ENCODE data around the gene POP4.

Gene POP4

DNA sequence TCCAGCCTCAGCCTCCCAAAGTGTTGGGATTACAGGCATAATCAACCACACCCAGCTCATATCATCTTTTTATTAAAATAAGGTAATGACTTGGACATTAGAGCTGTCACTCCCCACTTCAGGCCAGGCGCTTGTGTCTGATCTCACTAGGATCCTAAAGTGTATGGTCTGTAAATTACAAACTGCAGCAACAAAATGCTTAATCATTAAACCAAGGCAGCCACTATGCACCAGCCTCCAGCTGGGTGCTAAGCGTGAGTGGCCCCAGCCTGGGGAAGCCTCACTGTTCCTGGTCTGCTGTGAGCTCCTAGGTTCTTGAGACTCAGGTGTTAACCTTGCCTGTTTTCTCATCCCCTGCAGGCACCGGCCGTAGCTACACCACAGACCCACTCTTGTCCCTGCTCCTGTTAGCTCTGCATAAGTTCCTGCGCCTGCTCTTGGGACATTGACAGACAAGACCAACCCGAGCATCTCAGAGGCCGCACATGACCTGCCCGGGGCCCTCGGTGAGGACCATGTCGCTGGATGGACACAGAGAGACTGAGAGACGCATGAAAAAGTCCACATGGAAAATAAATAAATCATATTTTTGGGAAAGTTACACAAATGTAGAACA, 42.5 kb upstream of the POP4 start:
- no peak for TF ChIP-seq EZH2 (IDR thresholded peaks at IDR 0.05; ENCODE audit: borderline replicate concordance, low read length)
- TF ChIP-seq, protein P1, sequence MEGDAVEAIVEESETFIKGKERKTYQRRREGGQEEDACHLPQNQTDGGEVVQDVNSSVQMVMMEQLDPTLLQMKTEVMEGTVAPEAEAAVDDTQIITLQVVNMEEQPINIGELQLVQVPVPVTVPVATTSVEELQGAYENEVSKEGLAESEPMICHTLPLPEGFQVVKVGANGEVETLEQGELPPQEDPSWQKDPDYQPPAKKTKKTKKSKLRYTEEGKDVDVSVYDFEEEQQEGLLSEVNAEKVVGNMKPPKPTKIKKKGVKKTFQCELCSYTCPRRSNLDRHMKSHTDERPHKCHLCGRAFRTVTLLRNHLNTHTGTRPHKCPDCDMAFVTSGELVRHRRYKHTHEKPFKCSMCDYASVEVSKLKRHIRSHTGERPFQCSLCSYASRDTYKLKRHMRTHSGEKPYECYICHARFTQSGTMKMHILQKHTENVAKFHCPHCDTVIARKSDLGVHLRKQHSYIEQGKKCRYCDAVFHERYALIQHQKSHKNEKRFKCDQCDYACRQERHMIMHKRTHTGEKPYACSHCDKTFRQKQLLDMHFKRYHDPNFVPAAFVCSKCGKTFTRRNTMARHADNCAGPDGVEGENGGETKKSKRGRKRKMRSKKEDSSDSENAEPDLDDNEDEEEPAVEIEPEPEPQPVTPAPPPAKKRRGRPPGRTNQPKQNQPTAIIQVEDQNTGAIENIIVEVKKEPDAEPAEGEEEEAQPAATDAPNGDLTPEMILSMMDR (IDR thresholded peaks at IDR 0.05; ENCODE audit: low read length), result no peak
- Histone ChIP-seq H3K4me3 (ENCODE audit: low read depth, low read length, poor library complexity, severe bottlenecking) (no peak overlapping the region), H2AFZ (ENCODE audit: low read length) (no peak overlapping the region), H3K9me3 (ENCODE audit: low read length) (no peaks in the 10 kb centered on the region), H3K4me2 (ENCODE audit: low read length) (no peak overlapping the region), H3K9me2 (ENCODE audit: low read depth, low read length) (no peaks in the 10 kb centered on the region), H3F3A (ENCODE audit: insufficient read depth, low read length) (no peaks in the 10 kb centered on the region), H3K4me1 (ENCODE audit: insufficient read depth, low read length, severe bottlenecking) (no peaks in the 10 kb centered on the region), H3K79me2 (ENCODE audit: insufficient read depth, low read length) (no peaks in the 10 kb centered on the region), H3K27me3 (ENCODE audit: insufficient read depth, low read length) (no peaks in the 10 kb centered on the region), H3K27ac (ENCODE audit: low read depth, low read length, poor library complexity, severe bottlenecking) (no peak overlapping the region), H3K36me3 (ENCODE audit: insufficient read depth, low read length) (no peaks in the 10 kb centered on the region), H4K20me1 (ENCODE audit: insufficient read depth, low read length) (no peaks in the 10 kb centered on the region), H3K9ac (ENCODE audit: low read length) (no peak overlapping the region)

DNA sequence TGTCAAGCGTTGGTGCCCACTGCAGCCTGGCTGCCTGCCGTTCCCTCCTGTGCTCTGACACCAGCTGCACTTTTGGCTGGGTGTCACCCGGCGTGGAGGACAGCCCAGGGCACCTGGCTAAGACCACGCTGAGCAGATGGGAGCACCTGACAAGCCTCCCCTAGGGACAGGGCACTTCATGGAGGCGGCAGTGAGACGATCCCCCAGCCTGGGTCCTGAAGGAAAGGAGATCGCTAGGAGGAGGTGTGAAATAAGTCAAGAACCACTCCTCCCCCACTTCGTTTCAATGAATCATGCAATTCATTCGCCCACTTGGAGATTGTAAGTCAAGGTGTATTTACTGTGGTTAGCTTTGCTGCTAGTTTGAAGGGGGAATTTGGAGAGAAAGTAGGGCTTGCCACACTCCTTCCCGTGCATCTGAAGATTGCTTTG, 41.5 kb upstream of the POP4 start:
- no peak overlapping the region for H3K27ac ChIP-seq (ENCODE audit: low read depth, low read length, poor library complexity, severe bottlenecking)
- no peaks in the 10 kb centered on the region for H3K79me2 ChIP-seq (ENCODE audit: insufficient read depth, low read length)
- no peaks in the 10 kb centered on the region for H4K20me1 ChIP-seq (ENCODE audit: insufficient read depth, low read length)
- no peak overlapping the region for H3K9ac ChIP-seq (ENCODE audit: low read length)
- no peak overlapping the region for H2AFZ ChIP-seq (ENCODE audit: low read length)
- H3K27me3 ChIP-seq (ENCODE audit: insufficient read depth, low read length), result no peaks in the 10 kb centered on the region
- no peak overlapping the region for H3K4me2 ChIP-seq (ENCODE audit: low read length)
- H3K36me3 ChIP-seq (ENCODE audit: insufficient read depth, low read length), result no peaks in the 10 kb centered on the region
- no peaks in the 10 kb centered on the region for H3F3A ChIP-seq (ENCODE audit: insufficient read depth, low read length)
- no peaks in the 10 kb centered on the region for H3K4me1 ChIP-seq (ENCODE audit: insufficient read depth, low read length, severe bottlenecking)
- H3K4me3 ChIP-seq (ENCODE audit: low read depth, low read length, poor library complexity, severe bottlenecking), result no peak overlapping the region
- no peak for TF ChIP-seq EZH2 (IDR thresholded peaks at IDR 0.05; ENCODE audit: borderline replicate concordance, low read length)
- TF ChIP-seq, protein P1 (IDR thresholded peaks at IDR 0.05; ENCODE audit: low read length), result no peak
- no peaks in the 10 kb centered on the region for H3K9me2 ChIP-seq (ENCODE audit: low read depth, low read length)
- H3K9me3 ChIP-seq (ENCODE audit: low read length), result no peaks in the 10 kb centered on the region

DNA sequence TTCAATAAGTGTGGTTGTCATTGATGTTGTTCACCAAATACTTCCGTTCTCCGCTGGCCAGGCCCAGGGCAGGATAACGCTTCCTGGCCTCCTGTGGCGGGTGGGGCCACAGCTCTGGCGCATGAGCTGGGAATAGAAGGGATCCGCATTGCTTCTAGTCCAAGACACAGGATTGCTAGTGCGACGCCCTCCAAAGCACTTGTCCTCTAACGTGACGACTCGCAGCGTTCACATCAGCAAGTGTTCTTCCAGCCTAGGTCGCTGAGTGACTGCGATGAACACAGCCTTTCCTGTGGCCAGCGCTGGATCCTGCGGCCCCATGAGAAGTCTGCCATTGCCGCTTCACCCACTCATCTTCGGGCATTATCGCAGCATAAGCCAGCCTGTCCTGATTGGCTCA, 40.9 kb upstream of the POP4 start:
- no peaks in the 10 kb centered on the region for H3K79me2 ChIP-seq (ENCODE audit: insufficient read depth, low read length)
- no peaks in the 10 kb centered on the region for H3F3A ChIP-seq (ENCODE audit: insufficient read depth, low read length)
- H3K27ac ChIP-seq (ENCODE audit: low read depth, low read length, poor library complexity, severe bottlenecking), result no peak overlapping the region
- TF ChIP-seq, protein P1 (IDR thresholded peaks at IDR 0.05; ENCODE audit: low read length), result no peak
- TF ChIP-seq EZH2 (IDR thresholded peaks at IDR 0.05; ENCODE audit: borderline replicate concordance, low read length), result no peak
- no peaks in the 10 kb centered on the region for H4K20me1 ChIP-seq (ENCODE audit: insufficient read depth, low read length)
- no peaks in the 10 kb centered on the region for H3K9me2 ChIP-seq (ENCODE audit: low read depth, low read length)
- H3K36me3 ChIP-seq (ENCODE audit: insufficient read depth, low read length), result no peaks in the 10 kb centered on the region
- H3K4me1 ChIP-seq (ENCODE audit: insufficient read depth, low read length, severe bottlenecking), result no peaks in the 10 kb centered on the region
- no peaks in the 10 kb centered on the region for H3K27me3 ChIP-seq (ENCODE audit: insufficient read depth, low read length)
- H2AFZ ChIP-seq (ENCODE audit: low read length), result no peak overlapping the region
- no peak overlapping the region for H3K4me2 ChIP-seq (ENCODE audit: low read length)
- no peak overlapping the region for H3K4me3 ChIP-seq (ENCODE audit: low read depth, low read length, poor library complexity, severe bottlenecking)
- no peaks in the 10 kb centered on the region for H3K9me3 ChIP-seq (ENCODE audit: low read length)
- no peak overlapping the region for H3K9ac ChIP-seq (ENCODE audit: low read length)
